Heart left ventricle (tissue), 16 donors: Measurements from ENCODE around the gene PHF10. TPM values are rescaled to one million over a fixed set of nuclear protein-coding genes. Genes with fewer than 3 reads are reported as not detected.

Experiments used
- ATAC-seq, 4 donors: fragments of 200-7000 bp; cut with Tn5 transposase; one replicate each; pipeline ENCODE4 v1.9.1; 2020 to 2022; ENCODE audit warnings: moderate library complexity in 4 of 4, mild to moderate bottlenecking in 3 of 4, moderate number of reproducible peaks in 1 of 4
- DNase-seq, 5 donors: peaks; one replicate each; pipeline ENCODE4 v3.0.0-alpha.2; 2020
- H3K27ac ChIP-seq, 12 donors: fragments of 200-600 bp; sonication (generic) in 4 of 12; one replicate each; pipeline versions ENCODE4 v1.5.0 to v1.8.0; 2016 to 2022; ENCODE audit warnings: mild to moderate bottlenecking in 2 of 12
- H3K27me3 ChIP-seq, 9 donors: fragments of 200-600 bp; sonication (generic) in 2 of 9; one replicate each; pipeline versions ENCODE4 v1.5.1 to v1.8.0; 2016 to 2022; ENCODE audit warnings: mild to moderate bottlenecking in 3 of 9
- H3K36me3 ChIP-seq, 9 donors: fragments of 200-600 bp; sonication (generic) in 2 of 9; one replicate each; pipeline versions ENCODE4 v1.5.0 to v1.8.0; 2018 to 2022; ENCODE audit warnings: mild to moderate bottlenecking in 2 of 9
- H3K4me1 ChIP-seq, 12 donors: fragments of 200-600 bp; sonication (generic) in 4 of 12; one replicate each; pipeline versions ENCODE4 v1.5.0 to v1.8.0; 2016 to 2022; ENCODE audit warnings: mild to moderate bottlenecking in 3 of 12
- H3K4me3 ChIP-seq, 12 donors: fragments of 200-600 bp; sonication (generic) in 4 of 12; one replicate each; pipeline versions ENCODE4 v1.5.0 to v1.8.0; 2017 to 2022; ENCODE audit warnings: mild to moderate bottlenecking in 9 of 12, moderate library complexity in 4 of 12
- H3K9me3 ChIP-seq, 12 donors: fragments of 200-600 bp; sonication (generic) in 4 of 12; one replicate each; pipeline versions ENCODE4 v1.5.0 to v1.8.0; 2016 to 2022; ENCODE audit warnings: mild to moderate bottlenecking in 1 of 12
- POLR2A ChIP-seq, 2 donors: fragments of 450-650 bp; IDR thresholded peaks; one replicate each; pipeline ENCODE4 v1.6.1; 2017; ENCODE audit warnings: antibody characterized with exemption in 2 of 2, mild to moderate bottlenecking in 2 of 2, moderate library complexity in 2 of 2
- WGBS, 4 donors: extraction: QIAGEN DNeasy Blood & Tissue Kit in 2 of 4; methylation state at CpG; one replicate each; pipeline versions ENCODE4 v1.1.5 to v1.1.7; 2013 to 2018; 5-methylcytosine and 5-hydroxymethylcytosine counted together
- intact Hi-C, 10 donors: fragments of 100-400 bp; cut with DNase I; formaldehyde crosslinking; loops; one replicate each; pipeline versions ENCODE4 v1.11.1 to v1.14.2; 2022
- polyA plus RNA-seq, 2 donors: library from polyadenylated mRNA; stranded (reverse); fragments of 200-250 nt; gene quantifications; one replicate each; pipeline ENCODE4 v1.2.3, GENCODE V29; 2013
- total RNA-seq, 9 donors: library from RNA; depleted of rRNA in 2 of 9; stranded (reverse); fragments of >200 nt in 2 of 9; fragmentation: NEBNext Ultra II Directional in 3 of 9; extraction: Animal tissue kit (Norgen Biotek cat#: 25700) in 3 of 9; gene quantifications; one replicate each; pipeline versions ENCODE4 v1.1.0 to v1.2.4, GENCODE V29; 2016 to 2023
- TF ChIP-seq, protein P1 (sequence below), 12 donors: fragments of 200-600 bp; sonication (generic) in 4 of 12; IDR thresholded peaks; one replicate each; pipeline versions ENCODE4 v1.5.0 to v1.8.0; 2018 to 2022; ENCODE audit warnings: antibody characterized with exemption in 12 of 12, mild to moderate bottlenecking in 5 of 12
- donor health status: ischemic (EF 13 %, LVEDD 7.1; RV severe dilation, severe dysfunction).
- donor health status: healthy with polysubstance abuse.
- donor health status: DM: no; HTN: yes; CAD: no.
- donor health status: DM: no; HTN: no; CAD: no.
- donor health status: ischemic (EF 25% LVEDD 6.9; RV normal size, moderate dysfunction).
- donor health status: ischemic (EF 25% LVEDD 5.7; RV mildly dilated, moderate dysfunction).
- donor health status: healthy.
- donor health status: DM: yes; HTN: yes; CAD: no.
- donor health status: ischemic (EF 35%, LVEDD 5.7; RV mildly dilated, moderate dysfunction).
- donor health status: nonischemic (EF 11% LVEDD 7.7; RV severe dilation, severe dysfunction).
- donor health status: DM: yes; HTN: yes; CAD: no.
- donor health status: PGD.
- donor health status: ischemic (EF 29% LVEDD 5.4; RV normal size, mild dysfunction).
- donor health status: nonischemic (EF 23%, LVEDD 6.1; RV moderate dilation, normal function).

Gene PHF10
- total and polyA plus RNA-seq, 11 donors: 31.4 to 63.2 (median 50.9) TPM

DNA sequence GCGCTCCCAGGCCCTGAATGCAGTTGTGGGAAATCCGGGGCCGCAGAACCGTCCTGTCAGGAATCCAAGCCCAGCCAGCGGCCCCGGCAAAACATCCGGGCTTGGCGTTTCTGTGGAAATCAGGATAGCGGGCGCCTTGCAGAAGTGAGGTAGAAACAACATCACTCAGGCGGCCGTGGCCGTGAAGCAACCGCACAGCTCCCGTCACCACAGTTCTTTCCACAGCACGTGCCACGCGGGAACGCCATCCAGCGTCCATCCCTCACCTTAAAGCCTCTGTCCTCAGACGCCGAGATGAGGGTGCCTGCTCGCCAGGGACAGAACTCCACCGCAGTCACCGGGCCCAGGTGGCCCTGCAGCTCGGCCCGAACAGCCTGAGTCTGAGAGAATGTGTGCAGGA is 56.6 kb downstream of the PHF10 start:
- Histone ChIP-seq H3K4me3 (no peak overlapping the region), H3K4me1 (peaks cover 0 to 16% (median 2%) of the 10 kb centered on the region in 12 donors), H3K27me3 (no peaks in the 10 kb centered on the region), H3K27ac (no peak overlapping the region), H3K36me3 (peaks cover 0 to 64% (median 30%) of the 10 kb centered on the region in 9 donors), H3K9me3 (no peaks in the 10 kb centered on the region)
- no peak for TF ChIP-seq POLR2A (IDR thresholded peaks at IDR 0.05)
- TF ChIP-seq, protein P1, sequence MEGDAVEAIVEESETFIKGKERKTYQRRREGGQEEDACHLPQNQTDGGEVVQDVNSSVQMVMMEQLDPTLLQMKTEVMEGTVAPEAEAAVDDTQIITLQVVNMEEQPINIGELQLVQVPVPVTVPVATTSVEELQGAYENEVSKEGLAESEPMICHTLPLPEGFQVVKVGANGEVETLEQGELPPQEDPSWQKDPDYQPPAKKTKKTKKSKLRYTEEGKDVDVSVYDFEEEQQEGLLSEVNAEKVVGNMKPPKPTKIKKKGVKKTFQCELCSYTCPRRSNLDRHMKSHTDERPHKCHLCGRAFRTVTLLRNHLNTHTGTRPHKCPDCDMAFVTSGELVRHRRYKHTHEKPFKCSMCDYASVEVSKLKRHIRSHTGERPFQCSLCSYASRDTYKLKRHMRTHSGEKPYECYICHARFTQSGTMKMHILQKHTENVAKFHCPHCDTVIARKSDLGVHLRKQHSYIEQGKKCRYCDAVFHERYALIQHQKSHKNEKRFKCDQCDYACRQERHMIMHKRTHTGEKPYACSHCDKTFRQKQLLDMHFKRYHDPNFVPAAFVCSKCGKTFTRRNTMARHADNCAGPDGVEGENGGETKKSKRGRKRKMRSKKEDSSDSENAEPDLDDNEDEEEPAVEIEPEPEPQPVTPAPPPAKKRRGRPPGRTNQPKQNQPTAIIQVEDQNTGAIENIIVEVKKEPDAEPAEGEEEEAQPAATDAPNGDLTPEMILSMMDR (IDR thresholded peaks at IDR 0.05): no peak
- DNase-seq (no peak), ATAC-seq (no peak)
- intact Hi-C loops: no loop called here
- WGBS, 4 donors: 95 to 98% (median 96%) methylated on average over 15 to 27 of the region's 27 CpGs

DNA sequence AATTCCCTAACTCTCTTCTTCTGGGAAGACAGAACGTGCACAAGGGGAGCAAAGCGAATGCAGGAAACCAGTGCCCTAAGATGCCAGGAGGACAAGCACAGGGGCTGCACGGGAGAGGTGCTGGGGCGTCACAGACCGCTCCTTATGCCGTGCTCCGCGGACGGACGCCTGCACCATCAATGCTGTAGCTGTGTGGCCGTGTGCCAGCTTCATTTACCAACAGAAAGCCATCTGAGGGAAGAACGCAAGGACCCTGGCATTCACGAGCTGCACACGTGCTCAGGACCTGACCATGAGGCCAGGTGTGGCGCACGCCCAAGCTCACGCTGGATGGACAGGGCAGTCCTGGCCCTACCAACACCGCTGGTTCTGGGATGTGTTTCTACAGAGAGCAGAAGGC is 57.9 kb downstream of the PHF10 start:
- intact Hi-C loops: no loop called here
- ATAC-seq (no peak), DNase-seq (no peak)
- 93 to 97% (median 96%) methylated on average over 18 of the region's 18 CpGs for WGBS, 4 donors
- Histone ChIP-seq H3K4me3 (no peak overlapping the region), H3K4me1 (peaks cover 0 to 16% (median 2%) of the 10 kb centered on the region in 12 donors), H3K9me3 (no peaks in the 10 kb centered on the region), H3K27ac (no peak overlapping the region), H3K36me3 (peaks cover 0 to 61% (median 30%) of the 10 kb centered on the region in 9 donors), H3K27me3 (no peaks in the 10 kb centered on the region)
- TF ChIP-seq, protein P1 (IDR thresholded peaks at IDR 0.05): no peak
- no peak for TF ChIP-seq POLR2A (IDR thresholded peaks at IDR 0.05)

DNA sequence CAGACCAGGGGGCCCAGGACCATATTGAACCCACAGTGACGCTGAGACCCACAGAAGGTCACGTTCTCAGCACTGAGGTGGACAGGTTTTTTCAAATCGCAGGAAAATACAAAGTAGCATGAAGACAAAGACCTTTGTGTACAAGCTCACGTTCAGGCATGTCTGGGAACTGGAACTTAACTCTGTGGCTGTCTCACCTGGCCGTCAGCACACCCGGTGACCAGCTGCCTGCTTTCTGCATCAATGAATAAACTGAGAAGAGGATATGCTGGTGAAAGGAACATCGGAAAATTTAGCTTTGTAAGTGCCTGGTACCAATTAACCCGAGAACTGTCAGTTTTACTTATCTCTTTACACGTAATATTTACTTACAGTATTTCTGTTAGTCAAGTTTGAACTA is 59.0 kb downstream of the PHF10 start:
- no peak for DNase-seq
- Histone ChIP-seq H3K27ac (no peak overlapping the region), H3K27me3 (no peaks in the 10 kb centered on the region), H3K9me3 (no peaks in the 10 kb centered on the region), H3K36me3 (peaks cover 0 to 66% (median 32%) of the 10 kb centered on the region in 9 donors), H3K4me3 (no peak overlapping the region), H3K4me1 (peaks cover 0 to 13% (median under 1%) of the 10 kb centered on the region in 12 donors)
- TF ChIP-seq, protein P1 (IDR thresholded peaks at IDR 0.05): no peak
- TF ChIP-seq POLR2A (IDR thresholded peaks at IDR 0.05): no peak
- WGBS, 4 donors: 88 to 93% (median 89%) methylated on average over 9 of the region's 9 CpGs
- no peak for ATAC-seq
- intact Hi-C loops: no loop called here

DNA sequence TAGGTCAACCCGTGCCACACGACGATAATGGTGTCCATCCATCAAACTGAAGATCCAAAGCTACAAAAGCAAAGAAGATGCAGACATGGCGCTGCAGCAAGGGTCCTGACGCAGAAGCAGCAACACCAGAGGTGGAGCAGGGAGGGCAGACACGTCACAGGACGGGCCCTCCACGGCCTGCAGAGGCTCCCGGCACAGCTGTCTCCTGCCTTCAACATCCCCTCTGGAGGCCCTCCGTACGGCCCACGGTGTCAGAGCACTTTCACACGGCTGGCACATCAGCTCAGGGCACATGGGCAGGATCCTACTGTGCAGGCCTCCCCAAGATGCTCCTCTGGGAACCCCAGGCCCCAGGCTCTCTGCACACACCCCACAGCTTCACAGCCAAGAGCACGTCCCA is 60.1 kb downstream of the PHF10 start:
- peaks cover 0 to 68% (median 37%) of the 10 kb centered on the region in 9 donors for H3K36me3 ChIP-seq
- DNase-seq (no peak), ATAC-seq (no peak)
- no peak overlapping the region for H3K27ac ChIP-seq
- intact Hi-C loops: no loop called here
- H3K9me3 ChIP-seq: no peaks in the 10 kb centered on the region
- H3K4me1 ChIP-seq: peaks cover 0 to 2% (median 0%) of the 10 kb centered on the region in 12 donors
- H3K27me3 ChIP-seq: no peaks in the 10 kb centered on the region
- no peak overlapping the region for H3K4me3 ChIP-seq
- no peak for TF ChIP-seq POLR2A (IDR thresholded peaks at IDR 0.05)
- TF ChIP-seq, protein P1 (IDR thresholded peaks at IDR 0.05): no peak
- 91 to 97% (median 94%) methylated on average over 10 to 14 of the region's 14 CpGs for WGBS, 4 donors
